ENCODE results near the gene RNF44.

DNA sequence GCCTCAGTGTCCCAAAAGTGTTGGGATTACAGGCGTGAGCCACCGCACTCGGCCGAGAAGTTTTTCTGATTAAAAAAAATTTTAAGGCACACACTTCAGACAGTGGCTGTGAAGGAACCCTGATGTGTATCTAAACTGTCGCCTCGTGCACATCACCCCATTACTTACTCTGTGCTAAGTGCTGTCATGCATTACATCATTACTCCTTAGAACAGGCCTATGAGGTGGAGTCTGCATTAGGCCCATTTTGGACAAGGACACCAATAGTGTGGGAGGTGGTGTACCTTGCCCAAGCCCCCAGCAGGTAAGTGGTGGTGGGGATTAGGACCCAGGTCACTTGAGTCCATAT lies 8.2 kb upstream of the RNF44 start:
- no peak for TF ChIP-seq ISL2 (CRISPR knock-in tag; IDR thresholded peaks at IDR 0.05)
- no peak for TF ChIP-seq FOXA1 (IDR thresholded peaks at IDR 0.05)
- no peak for TF ChIP-seq FOXA1 (CRISPR knock-in tag; IDR thresholded peaks at IDR 0.05)
- TF ChIP-seq RBAK (CRISPR knock-in tag; IDR thresholded peaks at IDR 0.05): no peak
- TF ChIP-seq, protein P1, sequence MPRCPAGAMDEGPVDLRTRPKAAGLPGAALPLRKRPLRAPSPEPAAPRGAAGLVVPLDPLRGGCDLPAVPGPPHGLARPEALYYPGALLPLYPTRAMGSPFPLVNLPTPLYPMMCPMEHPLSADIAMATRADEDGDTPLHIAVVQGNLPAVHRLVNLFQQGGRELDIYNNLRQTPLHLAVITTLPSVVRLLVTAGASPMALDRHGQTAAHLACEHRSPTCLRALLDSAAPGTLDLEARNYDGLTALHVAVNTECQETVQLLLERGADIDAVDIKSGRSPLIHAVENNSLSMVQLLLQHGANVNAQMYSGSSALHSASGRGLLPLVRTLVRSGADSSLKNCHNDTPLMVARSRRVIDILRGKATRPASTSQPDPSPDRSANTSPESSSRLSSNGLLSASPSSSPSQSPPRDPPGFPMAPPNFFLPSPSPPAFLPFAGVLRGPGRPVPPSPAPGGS (CRISPR knock-in tag; IDR thresholded peaks at IDR 0.05): no peak
- TF ChIP-seq, protein P2, sequence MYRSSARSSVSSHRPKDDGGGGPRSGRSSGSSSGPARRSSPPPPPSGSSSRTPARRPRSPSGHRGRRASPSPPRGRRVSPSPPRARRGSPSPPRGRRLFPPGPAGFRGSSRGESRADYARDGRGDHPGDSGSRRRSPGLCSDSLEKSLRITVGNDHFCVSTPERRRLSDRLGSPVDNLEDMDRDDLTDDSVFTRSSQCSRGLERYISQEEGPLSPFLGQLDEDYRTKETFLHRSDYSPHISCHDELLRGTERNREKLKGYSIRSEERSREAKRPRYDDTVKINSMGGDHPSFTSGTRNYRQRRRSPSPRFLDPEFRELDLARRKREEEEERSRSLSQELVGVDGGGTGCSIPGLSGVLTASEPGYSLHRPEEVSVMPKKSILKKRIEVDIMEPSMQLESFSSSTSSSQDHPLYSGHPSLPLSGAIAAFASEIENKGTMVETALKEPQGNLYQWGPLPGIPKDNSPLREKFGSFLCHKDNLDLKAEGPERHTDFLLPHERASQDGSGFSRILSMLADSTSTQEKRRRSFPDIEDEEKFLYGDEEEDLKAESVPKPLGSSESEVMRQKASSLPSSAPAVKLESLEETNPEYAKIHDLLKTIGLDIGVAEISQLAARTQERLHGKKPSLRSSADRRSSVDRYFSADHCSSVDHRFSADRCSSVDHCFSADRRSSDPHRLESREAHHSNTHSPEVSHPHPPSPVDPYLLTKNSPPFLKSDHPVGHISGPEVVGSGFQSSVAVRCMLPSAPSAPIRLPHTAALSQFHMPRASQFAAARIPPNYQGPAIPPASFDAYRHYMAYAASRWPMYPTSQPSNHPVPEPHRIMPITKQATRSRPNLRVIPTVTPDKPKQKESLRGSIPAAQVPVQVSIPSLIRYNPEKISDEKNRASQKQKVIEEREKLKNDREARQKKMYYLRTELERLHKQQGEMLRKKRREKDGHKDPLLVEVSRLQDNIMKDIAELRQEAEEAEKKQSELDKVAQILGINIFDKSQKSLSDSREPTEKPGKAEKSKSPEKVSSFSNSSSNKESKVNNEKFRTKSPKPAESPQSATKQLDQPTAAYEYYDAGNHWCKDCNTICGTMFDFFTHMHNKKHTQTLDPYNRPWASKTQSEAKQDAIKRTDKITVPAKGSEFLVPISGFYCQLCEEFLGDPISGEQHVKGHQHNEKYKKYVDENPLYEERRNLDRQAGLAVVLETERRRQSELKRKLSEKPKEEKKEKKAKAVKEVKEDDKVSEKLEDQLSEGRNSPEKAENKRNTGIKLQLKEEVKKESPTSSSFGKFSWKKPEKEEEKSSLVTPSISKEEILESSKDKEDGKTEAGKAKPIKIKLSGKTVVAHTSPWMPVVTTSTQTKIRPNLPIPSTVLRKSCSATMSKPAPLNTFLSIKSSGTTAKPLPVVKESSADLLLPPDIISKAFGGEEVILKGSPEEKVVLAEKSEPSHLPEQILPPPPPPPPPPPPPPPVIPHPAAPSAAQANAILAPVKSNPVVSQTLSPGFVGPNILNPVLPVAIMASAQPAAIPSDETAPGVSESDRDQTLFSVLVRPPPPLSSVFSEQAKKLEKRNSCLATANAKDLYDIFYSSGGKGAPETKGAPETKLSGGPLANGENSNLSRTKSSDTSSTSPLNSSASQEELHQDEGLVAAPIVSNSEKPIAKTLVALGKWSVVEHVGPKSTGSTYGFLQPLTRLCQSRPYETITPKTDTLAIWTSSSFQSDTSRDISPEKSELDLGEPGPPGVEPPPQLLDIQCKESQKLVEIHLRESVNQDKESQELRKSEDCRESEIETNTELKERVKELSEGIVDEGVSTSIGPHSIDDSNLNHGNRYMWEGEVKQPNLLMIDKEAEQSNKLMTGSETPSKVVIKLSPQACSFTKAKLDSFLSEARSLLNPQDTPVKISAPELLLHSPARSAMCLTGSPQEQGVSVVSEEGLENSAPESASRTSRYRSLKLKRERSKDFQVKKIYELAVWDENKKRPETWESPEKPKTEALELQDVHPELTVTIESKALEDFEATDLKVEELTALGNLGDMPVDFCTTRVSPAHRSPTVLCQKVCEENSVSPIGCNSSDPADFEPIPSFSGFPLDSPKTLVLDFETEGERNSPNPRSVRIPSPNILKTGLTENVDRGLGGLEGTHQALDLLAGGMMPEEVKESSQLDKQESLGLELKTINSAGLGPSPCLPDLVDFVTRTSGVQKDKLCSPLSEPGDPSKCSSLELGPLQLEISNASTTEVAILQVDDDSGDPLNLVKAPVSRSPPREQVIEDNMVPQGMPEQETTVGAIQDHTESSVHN (CRISPR knock-in tag; IDR thresholded peaks at IDR 0.05): no peak
- TF ChIP-seq, protein P3, sequence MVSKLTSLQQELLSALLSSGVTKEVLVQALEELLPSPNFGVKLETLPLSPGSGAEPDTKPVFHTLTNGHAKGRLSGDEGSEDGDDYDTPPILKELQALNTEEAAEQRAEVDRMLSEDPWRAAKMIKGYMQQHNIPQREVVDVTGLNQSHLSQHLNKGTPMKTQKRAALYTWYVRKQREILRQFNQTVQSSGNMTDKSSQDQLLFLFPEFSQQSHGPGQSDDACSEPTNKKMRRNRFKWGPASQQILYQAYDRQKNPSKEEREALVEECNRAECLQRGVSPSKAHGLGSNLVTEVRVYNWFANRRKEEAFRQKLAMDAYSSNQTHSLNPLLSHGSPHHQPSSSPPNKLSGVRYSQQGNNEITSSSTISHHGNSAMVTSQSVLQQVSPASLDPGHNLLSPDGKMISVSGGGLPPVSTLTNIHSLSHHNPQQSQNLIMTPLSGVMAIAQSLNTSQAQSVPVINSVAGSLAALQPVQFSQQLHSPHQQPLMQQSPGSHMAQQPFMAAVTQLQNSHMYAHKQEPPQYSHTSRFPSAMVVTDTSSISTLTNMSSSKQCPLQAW (CRISPR knock-in tag; IDR thresholded peaks at IDR 0.05): no peak
- TF ChIP-seq, protein P4, sequence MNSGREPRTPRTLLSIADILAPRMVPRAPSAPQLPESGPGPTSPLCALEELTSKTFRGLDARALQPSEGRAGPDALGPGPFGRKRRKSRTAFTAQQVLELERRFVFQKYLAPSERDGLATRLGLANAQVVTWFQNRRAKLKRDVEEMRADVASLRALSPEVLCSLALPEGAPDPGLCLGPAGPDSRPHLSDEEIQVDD (CRISPR knock-in tag; IDR thresholded peaks at IDR 0.05; ENCODE audit: borderline replicate concordance): no peak
- TF ChIP-seq RAD51 (IDR thresholded peaks at IDR 0.05; ENCODE audit: borderline replicate concordance): no peak
- TF ChIP-seq SP2 (CRISPR knock-in tag; IDR thresholded peaks at IDR 0.05): no peak
- no peak for TF ChIP-seq RFX1 (IDR thresholded peaks at IDR 0.05)
- no peak for TF ChIP-seq FOXJ3 (CRISPR knock-in tag; IDR thresholded peaks at IDR 0.05; ENCODE audit: borderline replicate concordance)
- TF ChIP-seq, protein P5, sequence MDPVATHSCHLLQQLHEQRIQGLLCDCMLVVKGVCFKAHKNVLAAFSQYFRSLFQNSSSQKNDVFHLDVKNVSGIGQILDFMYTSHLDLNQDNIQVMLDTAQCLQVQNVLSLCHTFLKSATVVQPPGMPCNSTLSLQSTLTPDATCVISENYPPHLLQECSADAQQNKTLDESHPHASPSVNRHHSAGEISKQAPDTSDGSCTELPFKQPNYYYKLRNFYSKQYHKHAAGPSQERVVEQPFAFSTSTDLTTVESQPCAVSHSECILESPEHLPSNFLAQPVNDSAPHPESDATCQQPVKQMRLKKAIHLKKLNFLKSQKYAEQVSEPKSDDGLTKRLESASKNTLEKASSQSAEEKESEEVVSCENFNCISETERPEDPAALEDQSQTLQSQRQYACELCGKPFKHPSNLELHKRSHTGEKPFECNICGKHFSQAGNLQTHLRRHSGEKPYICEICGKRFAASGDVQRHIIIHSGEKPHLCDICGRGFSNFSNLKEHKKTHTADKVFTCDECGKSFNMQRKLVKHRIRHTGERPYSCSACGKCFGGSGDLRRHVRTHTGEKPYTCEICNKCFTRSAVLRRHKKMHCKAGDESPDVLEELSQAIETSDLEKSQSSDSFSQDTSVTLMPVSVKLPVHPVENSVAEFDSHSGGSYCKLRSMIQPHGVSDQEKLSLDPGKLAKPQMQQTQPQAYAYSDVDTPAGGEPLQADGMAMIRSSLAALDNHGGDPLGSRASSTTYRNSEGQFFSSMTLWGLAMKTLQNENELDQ (CRISPR knock-in tag; IDR thresholded peaks at IDR 0.05; ENCODE audit: borderline replicate concordance): no peak
- no peak for TF ChIP-seq MAFK (conservative IDR thresholded peaks at IDR 0.05 in 1 of 2, IDR thresholded peaks at IDR 0.05 in 1 of 2; ENCODE audit: low read length in 2 of 2)

Measured in HepG2 (cell line).